GM12801 (cell line): Measurements from ENCODE around the gene GRID1.

Source experiments
- TF ChIP-seq, protein P1 (sequence below): IDR thresholded peaks from one replicate; pipeline ENCODE4 v1.5.1; 2011; ENCODE audit warnings: control low read depth; ENCODE audit not compliant: insufficient read length; ENCODE audit errors: extremely low read depth

Gene GRID1

DNA sequence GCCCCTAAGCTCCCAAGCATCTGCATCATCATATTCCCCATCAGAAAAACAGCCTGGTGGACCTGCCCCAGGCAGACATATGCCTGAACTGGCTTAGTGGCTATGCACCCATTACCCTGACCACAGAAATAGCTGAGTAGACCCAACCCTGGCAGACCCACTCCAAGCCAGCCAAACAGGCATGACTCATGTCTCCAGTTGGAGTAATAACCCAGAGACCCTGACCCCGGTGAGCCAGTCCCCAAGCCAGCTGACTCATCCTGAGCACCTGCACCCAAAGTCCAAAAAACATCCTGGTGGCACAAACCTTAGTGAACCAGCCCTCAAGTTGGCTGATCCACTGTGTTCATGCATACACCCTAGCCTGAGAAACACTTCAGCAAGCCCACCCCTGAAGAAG is 555.9 kb downstream of the GRID1 start:
- TF ChIP-seq, protein P1, sequence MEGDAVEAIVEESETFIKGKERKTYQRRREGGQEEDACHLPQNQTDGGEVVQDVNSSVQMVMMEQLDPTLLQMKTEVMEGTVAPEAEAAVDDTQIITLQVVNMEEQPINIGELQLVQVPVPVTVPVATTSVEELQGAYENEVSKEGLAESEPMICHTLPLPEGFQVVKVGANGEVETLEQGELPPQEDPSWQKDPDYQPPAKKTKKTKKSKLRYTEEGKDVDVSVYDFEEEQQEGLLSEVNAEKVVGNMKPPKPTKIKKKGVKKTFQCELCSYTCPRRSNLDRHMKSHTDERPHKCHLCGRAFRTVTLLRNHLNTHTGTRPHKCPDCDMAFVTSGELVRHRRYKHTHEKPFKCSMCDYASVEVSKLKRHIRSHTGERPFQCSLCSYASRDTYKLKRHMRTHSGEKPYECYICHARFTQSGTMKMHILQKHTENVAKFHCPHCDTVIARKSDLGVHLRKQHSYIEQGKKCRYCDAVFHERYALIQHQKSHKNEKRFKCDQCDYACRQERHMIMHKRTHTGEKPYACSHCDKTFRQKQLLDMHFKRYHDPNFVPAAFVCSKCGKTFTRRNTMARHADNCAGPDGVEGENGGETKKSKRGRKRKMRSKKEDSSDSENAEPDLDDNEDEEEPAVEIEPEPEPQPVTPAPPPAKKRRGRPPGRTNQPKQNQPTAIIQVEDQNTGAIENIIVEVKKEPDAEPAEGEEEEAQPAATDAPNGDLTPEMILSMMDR, result no peak

DNA sequence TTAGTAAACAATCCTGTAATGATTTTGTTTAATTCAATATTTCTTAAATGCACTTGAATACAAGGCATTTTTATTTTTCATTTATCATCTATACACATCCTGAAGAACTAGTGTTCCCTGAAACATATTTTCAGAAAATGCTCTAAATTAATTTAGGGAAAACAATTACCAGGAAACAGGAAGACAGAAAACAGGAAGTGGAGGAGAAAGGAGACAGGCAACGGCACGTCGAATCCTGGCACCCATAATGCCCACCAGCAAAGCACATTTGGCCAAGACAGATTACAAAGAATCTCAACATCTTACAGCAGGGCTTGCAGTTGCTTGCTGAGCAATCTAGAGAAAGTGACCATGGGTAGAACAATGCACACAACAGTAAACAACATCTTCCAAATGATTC is 571.1 kb downstream of the GRID1 start:
- TF ChIP-seq, protein P1, result no peak

DNA sequence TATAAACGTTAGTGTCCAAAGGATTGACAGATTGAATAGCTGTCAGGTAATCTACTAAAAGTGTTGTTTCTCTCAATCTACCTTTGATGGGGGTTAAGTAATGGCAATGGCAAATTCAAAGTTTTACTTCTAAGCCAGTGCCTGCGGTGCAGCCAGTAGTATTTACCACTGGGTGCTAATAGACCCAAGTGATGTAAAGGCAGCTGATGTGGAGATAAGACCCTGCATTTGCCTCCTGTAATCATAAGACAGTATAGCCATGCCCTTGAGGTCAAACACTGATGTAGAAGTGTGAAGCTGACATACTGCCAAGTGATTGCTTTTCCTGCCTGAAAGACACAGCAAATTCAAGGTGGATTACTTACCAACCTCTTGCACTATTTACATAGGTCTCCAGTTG is 572.0 kb downstream of the GRID1 start:
- TF ChIP-seq, protein P1, result no peak

DNA sequence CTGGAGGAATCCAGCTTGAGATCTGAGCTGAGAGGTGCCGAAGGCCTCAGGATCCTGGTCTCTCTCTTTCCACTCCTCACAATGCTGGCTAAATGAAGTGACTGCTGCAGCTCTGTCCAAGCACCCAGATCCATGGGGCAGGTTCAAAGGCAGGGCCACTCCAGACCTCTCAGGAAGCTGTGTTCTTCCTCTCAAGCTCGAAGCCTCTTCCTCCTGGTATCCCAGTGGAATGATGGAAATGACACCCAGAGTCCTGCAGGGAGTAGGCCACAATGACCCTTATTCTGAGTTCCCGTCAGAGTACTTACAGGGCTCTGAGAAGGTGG is 574.1 kb downstream of the GRID1 start:
- TF ChIP-seq, protein P1, result no peak

DNA sequence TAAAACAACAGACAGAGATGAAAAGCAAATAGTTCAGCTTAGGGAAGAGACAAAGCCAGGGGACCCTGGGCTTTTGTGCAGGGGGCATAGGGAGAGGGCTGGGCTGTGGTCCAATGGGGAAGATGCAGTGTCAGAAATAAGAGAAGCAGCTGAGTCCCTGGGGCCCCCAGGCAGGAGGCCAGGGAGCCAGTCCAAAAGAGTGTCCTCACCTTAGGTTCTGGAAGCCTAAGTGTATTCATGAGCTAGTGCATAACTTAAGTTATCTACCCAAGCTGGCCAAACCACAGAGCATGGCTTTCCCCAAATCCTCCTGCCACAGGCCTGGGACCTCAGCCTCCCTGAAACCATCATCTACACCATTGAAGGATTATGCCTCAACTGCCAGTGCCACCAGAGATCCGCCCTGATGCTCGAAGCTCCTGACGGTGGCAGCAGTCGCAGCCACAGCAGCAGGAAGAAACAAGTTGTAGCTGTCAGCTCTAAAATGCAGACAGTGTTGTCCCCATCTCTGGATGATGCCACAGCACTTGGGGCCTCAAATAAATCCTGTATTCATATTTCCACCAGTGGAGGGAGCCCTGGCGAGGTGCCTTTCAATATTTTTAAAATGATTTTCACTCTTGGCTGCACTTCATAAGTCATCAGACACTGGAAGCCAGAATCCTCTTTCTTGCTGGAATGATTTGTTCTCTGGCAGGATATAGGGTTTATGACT is 574.6 kb downstream of the GRID1 start:
- TF ChIP-seq, protein P1, result no peak

DNA sequence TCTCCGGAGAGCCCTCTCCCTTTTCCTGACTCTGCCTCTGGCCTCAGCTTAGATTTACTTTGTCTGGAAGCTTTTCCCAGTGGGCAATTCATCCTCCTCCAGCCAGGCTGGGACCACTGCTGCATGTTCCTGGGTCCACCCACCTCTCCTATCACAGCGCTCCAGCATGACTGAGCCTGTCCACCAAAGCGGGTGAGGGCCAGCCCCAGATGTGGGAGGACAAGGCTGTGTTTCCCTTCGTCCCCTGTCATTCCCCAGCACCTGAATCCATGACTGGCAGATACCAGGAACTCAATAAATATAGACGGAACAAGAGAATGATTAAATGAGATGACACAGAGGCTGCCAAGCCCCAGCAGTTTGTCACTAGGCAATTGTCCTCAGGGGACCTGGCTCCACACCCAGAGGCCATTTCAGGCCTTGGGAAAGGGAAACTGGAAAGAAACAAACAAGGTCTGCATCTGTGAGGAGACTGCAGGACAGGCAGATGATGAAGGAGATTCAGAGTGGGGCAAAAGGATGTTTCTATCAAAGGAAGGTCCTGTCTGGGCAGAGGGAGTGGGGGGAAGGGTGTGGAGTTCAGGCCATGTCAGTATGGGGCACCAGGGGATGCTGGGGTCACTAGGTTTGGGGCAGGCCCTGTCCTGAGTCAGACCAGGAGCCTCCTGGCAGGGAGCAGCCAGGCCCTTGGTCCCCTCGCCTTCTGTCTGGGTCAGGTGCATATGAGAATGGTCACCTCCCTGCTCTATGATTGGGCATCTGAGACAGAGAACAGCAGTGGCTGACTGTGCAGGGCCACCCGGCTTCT is 576.4 kb downstream of the GRID1 start:
- TF ChIP-seq, protein P1, result no peak

DNA sequence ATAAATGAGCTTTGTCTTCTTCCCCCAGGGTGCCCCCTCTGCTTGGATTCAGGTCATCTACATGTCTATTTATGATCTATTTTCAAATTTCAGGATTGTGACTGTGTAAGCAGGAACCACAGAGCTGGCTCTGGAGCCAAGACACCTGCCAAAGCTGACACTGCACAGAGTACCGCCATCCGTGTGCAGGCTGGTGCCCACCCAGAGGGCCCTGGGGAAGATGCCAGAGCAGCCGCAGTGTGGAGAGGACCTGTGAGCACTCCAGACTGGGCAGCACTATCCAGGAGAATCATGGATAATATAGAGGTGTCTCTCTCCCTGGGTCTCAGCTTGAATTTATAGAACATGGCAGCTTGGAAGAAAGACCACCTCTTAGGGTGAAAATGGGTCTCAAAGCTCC is 577.5 kb downstream of the GRID1 start:
- TF ChIP-seq, protein P1, result no peak
